Hypothalamus (tissue), 51 donors: Measurements from ENCODE around the gene TMEM52.

ENCODE experiments used
- DNase-seq, 51 donors: peaks; one replicate each; lab custom pipeline; 2025; lab: John Stamatoyannopoulos, UW

The TMEM52 gene

GRCh38 chr1:1928231-1929101, 9.4 kb upstream of the TMEM52 start:
- DNase-seq: no peak

- DNase-seq: no peak
Measured at GRCh38 chr1:1927751-1928150, 8.7 kb upstream of the TMEM52 start.

- DNase-seq: no peak
Measured at GRCh38 chr1:1926886-1927660, 8.0 kb upstream of the TMEM52 start.

- DNase-seq: no peak
Measured at GRCh38 chr1:1926346-1926811, 7.3 kb upstream of the TMEM52 start.

- DNase-seq: no peak
Measured at GRCh38 chr1:1925437-1926345, 6.6 kb upstream of the TMEM52 start.

- DNase-seq: no peak
Measured at GRCh38 chr1:1924849-1925248, 5.8 kb upstream of the TMEM52 start.

GRCh38 chr1:1924386-1924785, 5.3 kb upstream of the TMEM52 start:
- no peak for DNase-seq

GRCh38 chr1:1922956-1923833, 4.1 kb upstream of the TMEM52 start:
- DNase-seq: no peak

- no peak for DNase-seq
Measured at GRCh38 chr1:1922702-1922955, 3.5 kb upstream of the TMEM52 start.

- DNase-seq: no peak
Measured at GRCh38 chr1:1921901-1922701, 3.0 kb upstream of the TMEM52 start.

- no peak for DNase-seq
Measured at GRCh38 chr1:1921459-1921862, 2.4 kb upstream of the TMEM52 start.

- DNase-seq: no peak
Measured at GRCh38 chr1:1920608-1921458, 1.8 kb upstream of the TMEM52 start.

GRCh38 chr1:1920057-1920607, 1.1 kb upstream of the TMEM52 start:
- DNase-seq: no peak

- DNase-seq: peak; percentile 11 to 96 (median 83)
Measured at GRCh38 chr1:1919304-1920056, 401 bp upstream of the TMEM52 start.

GRCh38 chr1:1917995-1918900, 831 bp downstream of the TMEM52 start:
- no peak for DNase-seq
